Dermis blood vessel endothelial cell (primary cell): ENCODE results near the gene LAG3. TPM values are rescaled to one million over a fixed set of nuclear protein-coding genes. Genes with fewer than 3 reads are reported as not detected.

Source experiments
- DNase-seq: peaks from one replicate; pipeline ENCODE4 v3.0.0; 2010
- total RNA-seq: library from RNA; depleted of rRNA; stranded (reverse); fragments of >200 nt; gene quantifications from 2 replicates; pipeline ENCODE4 v1.2.3, GENCODE V29; 2014

LAG3 gene
- total RNA-seq, 1 donor from 2014 or later: under 0.01 TPM

- no peak for DNase-seq
These were observed 18.3 kb downstream of the LAG3 start for GRCh38 chr12:6790496-6791150.

DNA sequence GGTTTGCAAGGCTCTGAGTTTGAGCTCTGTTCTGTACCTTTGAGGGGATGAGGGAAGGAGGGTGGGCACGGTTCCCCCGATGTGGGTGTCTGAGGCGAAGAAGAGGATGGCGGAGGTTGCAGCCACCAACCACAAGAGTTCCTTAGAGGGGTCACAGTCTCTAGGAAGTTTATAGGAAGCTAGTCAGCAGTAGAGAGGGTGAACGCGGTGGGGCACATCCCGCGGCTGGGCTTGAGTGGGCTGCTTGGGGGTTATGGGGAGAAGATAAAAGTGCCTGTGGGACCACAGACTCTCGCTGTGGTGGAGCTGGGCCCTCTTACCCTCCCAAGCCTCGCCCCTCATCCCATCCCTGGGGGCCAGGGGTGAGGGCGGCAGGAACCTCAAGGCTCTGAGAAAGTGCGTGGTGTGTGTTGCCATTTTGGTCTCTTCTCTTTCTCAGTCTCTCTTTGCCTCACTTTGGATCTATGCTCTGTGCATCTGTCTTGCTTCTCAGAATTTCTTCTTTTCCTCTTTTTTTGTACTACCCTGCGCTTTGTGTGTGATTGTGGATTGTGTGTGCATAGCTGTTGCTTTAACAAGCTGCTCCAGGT is 19.7 kb downstream of the LAG3 start:
- no peak for DNase-seq

- DNase-seq: no peak
These were observed 20.3 kb downstream of the LAG3 start for GRCh38 chr12:6792522-6793201.

DNA sequence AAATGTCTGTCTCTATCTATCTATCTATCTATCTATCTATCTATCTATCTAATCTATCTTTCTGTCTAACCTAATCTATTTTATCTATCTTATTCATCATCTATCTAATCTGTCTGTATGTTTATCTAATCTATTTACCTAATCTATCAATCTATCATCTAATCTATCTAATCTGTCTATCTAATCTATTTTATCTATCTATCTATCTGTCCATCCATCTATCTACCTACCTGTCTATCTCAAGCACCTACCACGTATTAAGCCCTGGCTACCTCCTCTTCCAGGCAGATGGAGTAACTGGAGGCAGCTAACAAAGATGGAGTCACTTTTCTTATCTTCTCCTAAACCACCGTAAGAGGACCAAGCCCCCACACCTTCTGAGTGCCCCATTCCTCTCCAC is 22.8 kb downstream of the LAG3 start:
- DNase-seq: no peak

DNA sequence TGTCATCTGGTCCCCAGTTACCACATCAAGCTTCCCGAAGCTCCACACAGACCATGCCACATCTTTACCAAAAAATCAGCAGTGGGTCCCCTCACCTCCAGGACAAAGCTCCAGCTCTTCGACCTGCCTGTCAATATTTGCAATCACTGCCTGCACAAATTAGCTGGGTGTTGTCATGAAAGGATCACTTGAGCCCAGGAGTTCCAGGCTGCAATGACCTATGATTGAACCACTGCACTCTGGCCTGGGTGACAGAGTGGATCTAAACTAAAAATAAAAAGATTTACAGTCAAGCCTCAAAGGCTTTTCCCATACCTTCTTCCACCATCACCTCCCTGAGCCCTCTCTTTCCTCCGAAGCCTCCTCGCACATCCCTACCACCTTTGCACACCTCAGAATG is 24.3 kb downstream of the LAG3 start:
- no peak for DNase-seq

GRCh38 chr12:6799147-6799546 is 26.8 kb downstream of the LAG3 start:
- DNase-seq: no peak

GRCh38 chr12:6807170-6807569 is 34.9 kb downstream of the LAG3 start:
- no peak for DNase-seq

DNA sequence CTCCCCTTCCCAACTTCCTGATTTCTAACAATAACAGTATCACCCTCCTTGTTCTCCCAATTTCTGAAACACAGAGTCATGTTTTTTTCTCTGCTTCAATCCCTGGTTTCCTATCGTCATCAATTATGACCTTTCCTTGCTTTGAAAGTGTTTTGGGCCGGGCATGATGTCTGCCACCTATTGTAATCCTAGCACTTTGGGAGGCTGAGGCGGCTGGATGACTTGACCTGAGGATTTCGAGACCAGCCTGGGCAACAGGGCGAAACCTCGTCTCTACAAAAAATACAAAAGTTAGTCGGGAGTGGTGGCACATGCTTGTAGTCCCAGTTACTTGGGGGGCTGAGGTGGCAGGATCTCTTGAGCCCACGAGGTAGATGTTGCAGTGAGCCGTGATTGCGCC is 36.7 kb downstream of the LAG3 start:
- no peak for DNase-seq

DNA sequence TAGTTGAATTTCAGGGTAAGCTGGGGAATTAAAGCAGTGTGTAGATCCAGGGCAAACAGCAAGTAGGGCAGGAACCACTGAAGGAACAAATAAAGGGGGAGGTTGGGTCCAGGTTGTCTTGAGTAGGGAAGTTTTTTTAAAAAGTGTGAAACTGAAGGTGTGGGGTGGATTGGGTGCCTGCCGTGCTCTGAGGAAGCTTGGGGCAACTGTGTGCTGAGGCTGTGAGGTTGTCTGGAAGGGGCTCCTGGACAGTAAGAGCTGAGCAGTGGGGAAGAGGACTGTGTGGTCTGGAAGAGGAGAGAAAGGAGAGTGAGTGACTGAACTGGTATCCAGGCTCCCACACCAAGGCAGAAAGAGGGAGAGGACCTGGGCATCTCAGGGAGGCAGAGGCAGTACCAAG is 38.4 kb downstream of the LAG3 start:
- no peak for DNase-seq

DNA sequence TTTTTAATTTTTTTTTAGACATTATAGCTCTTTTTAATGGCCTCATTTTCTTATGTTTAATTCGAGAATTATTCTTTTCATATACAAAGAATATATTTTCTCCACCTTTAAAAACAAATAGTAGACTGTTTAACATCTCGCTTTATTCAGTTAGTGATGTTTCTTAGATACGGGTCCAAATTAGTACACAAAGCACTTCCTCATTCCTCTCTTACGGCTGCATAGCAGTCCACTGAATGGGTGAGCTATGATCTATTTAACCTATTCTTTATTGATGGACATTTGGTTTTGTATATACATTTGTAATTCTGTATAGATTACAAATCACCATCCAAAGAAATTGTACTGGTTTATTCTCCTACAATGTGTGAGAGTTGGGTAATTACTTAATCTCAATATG is 41.0 kb downstream of the LAG3 start:
- DNase-seq: no peak

GRCh38 chr12:6816598-6816997 is 44.3 kb downstream of the LAG3 start:
- DNase-seq: no peak

DNA sequence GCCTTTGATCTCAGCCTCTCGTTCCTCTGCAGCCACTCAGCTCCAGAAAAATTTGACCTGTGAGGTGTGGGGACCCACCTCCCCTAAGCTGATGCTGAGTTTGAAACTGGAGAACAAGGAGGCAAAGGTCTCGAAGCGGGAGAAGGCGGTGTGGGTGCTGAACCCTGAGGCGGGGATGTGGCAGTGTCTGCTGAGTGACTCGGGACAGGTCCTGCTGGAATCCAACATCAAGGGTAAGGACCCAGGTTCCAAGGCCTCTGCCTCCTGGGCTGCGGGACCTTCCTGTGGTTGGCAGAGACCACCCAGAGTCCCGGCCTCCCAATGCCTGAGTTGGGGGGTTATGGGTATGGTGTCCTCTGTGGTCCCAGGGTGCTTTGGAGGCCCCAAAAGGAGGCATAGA is 44.8 kb downstream of the LAG3 start:
- DNase-seq: no peak

DNA sequence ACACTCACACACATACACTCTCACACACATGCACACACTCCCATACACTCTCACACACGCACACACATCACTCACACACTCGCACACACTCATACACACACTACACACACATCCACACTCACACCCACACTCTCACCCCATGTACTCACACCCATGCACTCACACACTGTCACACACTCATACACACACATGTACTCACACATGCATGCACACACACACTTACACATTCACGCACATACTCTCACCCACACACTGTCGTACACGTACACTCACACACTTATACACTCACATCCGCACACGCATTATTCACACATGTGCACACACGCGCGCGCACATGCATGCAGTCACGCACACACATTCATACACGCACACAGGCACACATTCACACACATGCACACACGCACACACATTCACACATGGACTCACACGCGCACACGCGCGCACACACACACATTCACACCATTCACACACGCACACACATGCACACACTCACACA is 45.4 kb downstream of the LAG3 start:
- DNase-seq: no peak

DNA sequence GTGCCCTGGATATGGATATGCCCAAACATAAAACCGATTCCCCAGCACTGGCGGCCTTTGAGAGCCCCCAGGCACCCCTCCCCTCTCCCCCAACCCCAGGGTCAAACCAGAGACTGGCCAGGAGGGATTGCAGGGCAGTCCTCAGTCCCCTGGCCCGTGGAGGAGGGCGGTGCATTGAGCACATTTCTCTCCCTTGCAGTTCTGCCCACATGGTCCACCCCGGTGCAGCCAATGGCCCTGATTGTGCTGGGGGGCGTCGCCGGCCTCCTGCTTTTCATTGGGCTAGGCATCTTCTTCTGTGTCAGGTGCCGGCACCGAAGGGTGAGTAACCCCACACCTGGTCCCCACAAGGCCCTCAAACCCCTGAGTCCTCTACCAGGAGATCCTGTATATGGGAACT is 45.9 kb downstream of the LAG3 start:
- no peak for DNase-seq

DNA sequence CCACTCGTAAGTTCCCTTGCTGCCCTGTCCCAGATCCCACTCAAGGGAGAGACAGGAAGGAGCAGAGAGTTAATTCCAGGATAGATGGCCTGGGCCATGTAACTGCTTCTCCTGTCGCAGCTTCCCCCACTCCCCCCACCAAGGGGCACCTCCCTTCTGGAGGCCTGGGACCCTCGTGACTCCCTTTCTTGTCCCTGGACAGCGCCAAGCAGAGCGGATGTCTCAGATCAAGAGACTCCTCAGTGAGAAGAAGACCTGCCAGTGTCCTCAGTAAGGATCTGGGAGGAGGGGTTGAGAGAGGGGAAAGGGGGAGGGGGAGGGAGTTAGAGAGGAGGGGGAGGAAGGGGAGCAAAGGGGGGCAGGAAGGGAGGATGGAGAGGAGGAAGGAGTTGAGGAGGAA is 46.3 kb downstream of the LAG3 start:
- no peak for DNase-seq

DNA sequence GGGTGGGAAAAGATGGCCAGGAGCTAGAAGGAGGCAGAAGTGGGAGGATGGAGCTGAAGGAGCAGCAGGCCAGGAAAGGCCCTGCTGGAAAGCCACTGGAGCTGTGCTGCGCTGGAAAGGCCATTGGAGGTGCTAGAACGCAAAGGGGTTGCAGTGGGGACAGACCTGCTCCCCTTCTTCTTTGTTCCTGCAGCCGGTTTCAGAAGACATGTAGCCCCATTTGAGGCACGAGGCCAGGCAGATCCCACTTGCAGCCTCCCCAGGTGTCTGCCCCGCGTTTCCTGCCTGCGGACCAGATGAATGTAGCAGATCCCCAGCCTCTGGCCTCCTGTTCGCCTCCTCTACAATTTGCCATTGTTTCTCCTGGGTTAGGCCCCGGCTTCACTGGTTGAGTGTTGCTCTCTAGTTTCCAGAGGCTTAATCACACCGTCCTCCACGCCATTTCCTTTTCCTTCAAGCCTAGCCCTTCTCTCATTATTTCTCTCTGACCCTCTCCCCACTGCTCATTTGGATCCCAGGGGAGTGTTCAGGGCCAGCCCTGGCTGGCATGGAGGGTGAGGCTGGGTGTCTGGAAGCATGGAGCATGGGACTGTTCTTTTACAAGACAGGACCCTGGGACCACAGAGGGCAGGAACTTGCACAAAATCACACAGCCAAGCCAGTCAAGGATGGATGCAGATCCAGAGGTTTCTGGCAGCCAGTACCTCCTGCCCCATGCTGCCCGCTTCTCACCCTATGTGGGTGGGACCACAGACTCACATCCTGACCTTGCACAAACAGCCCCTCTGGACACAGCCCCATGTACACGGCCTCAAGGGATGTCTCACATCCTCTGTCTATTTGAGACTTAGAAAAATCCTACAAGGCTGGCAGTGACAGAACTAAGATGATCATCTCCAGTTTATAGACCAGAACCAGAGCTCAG is 47.0 kb downstream of the LAG3 start:
- DNase-seq: peak; percentile 40

- no peak for DNase-seq
These were observed 47.8 kb downstream of the LAG3 start for GRCh38 chr12:6820166-6820565.

DNA sequence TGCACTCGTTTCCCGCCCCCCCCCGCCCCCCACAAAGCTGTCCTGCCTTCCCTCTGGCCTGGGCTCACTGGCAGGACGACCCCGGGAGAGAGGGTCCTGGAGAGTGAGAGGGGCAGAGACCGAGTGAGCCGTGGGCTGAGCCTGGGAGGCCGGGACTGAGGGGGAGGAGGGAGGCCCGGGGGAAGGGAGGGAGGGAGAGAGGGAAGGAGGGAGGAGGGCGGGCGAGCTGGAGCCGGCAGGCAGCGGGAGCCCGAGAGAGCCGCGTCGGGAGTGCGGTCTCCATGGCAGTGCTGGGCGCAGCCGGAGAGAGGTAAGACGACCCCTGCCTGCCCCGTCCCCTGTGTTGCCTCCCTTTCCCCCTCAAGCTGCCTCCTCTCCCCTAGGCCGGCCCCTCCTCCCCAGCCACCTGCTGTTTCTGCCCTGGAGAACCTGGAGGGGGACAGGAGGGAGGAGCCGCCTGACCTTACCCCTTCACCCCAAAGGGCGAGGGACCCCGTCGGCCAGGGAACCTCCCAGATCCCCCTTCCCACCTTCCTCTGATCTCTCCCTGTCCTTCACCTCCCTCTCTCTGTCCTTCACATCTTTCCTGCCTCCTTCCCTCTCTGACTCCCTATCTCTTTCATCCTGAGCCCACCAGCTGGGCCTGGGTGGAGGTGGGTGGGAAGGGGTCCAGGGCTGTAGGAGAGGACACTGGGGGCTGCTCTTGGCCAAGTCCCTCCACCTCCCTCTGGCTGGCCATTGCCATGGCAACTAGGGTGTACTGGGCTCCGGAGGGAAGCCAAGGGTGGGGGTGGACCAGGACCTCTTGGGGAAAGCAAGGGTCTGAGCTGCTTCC is 49.5 kb downstream of the LAG3 start, which contains the start of gene GPR162:
TSS of gene GPR162 (plus strand) at position 231 of the 835 bp plus-strand sequence. CDS start 2,078 bp downstream, outside the sequence.
- peak; percentile 35 for DNase-seq

DNA sequence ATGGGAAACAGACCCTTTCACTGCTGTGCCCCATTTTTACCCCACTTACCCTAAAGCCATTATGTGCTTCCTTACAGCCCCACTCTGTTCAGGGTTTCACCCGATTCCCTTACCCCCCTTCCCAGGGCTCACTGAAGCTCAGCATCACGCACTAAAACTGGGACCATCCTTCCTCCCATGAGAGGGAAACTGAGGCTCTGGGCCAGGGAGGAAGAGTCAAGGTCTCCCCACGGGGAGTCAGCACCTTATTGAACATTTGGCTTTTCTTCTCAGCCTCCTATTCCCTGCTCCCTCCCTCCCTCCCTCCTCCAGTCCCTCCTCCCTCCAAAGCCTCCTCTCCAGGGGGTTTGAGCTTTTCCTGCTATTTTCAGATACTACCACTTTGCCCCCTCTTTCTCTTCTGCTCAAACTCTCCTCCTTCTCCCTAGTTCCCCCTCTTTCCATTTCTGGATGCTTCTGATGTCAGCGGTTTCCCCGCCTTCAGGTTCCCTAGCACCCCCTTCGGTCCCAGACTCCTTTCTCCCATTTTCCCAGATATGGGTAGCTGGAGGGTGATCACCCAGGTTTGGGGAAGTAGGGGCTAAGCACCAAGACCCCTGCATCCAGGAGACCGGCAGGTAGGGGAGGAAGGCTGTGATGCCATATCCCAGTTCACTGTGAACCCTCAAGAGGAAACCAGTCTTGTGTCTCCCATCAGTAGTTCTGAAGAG is 50.3 kb downstream of the LAG3 start:
- no peak for DNase-seq

DNA sequence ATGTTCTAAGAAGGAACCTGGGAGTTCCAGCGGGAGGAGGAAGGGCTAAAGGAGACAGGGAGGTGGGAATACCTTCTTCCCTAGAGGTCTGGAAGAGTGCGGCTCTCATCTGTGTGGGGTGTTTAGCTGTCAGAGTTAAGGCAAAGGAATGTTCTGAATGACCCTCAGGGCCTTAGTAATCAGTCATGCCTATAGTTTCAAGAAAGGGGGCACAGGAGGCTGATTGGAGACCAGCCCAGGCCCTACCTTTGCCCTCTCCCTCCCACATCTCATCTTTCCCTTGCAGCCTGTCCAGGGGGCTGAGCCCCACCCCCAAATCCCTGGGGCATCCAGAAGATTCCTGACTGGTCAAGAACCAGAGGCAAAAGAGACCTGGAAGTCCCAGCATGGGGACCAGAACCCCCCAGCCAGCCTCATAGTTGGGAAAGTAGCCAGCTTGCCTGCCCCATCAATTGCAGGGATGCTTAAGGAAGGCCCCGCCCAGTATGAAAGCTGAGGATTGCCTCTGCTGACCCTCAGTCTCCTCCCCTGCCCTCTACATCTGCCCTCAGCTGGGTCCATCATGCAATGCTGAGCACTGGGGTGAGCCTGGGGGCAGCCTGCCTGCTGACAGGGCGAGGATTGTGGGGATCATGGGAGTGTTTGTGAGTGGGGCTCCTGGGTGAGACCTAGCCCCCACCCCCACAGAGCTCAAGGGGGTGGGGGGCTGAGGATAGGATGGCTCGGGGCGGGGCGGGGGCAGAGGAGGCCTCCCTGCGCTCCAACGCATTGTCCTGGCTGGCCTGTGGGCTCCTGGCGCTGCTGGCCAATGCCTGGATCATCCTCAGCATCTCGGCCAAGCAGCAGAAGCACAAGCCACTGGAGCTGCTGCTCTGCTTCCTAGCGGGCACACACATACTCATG is 51.1 kb downstream of the LAG3 start:
- no peak for DNase-seq
